T follicular helper cell (primary cell): ENCODE measurements around the gene DHRS7B.
"Not testable (repeated sequence)": the region's sequence is repeated elsewhere in the genome, so short reads cannot be mapped to it uniquely, and the experiment has no call there.

Experiments
- DNase-seq: peaks from one replicate; pipeline ENCODE4 v3.0.0-alpha.2; 2020; ENCODE audit warnings: low read depth
- total RNA-seq, 2 experiments: gene quantifications; one replicate each; lab custom pipeline; 2026; lab: John Stamatoyannopoulos, UW

DHRS7B gene, protein sequence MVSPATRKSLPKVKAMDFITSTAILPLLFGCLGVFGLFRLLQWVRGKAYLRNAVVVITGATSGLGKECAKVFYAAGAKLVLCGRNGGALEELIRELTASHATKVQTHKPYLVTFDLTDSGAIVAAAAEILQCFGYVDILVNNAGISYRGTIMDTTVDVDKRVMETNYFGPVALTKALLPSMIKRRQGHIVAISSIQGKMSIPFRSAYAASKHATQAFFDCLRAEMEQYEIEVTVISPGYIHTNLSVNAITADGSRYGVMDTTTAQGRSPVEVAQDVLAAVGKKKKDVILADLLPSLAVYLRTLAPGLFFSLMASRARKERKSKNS
- total RNA-seq = 7.7 to 16.3 reads per million in 2 experiments

DNA sequence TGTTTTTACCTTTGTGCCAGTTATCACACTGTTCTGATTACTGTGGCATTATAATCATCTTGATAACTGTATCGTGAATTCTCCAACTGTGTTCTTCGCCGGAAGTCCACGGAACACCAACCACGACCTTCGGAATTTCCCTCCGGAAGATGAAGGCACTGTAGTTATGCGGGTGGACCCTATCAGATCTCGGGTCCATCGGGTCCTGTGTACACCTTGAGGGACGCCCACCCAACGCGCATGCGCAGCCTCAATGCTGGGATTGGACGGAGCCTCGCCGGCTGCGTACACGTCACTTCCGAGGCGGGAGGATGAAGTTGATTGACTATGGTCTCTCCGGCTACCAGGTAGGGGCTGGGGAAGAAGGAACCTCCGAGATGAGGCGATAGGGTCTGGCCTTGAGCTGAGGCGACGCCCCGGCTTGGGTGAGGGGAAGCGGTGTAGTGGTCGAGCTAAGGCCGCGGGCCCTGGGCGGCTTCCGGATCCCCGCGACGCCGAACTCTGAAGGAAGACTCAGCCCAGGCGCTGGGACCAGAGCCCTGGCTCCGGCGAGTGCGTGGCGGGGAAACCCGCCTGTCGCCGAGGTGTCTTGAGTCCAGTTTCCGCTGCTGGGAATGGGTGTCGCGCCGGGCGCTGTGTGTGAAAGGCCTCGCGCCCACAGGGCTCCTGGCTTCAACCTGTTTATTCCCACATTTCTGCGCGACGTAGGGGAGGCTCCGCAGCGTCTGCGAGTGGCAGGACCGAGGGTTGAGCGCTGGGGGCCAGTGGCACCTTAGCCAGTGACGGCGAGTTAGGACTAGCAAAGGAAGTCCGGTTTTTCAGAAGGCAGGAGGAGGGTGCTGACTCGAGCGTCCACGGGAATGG is at the start of gene DHRS7B:
TSS of gene DHRS7B (plus strand) at position 320 of the 864 bp plus-strand sequence. CDS start at position 328, 8 bp downstream.
- DNase-seq = peak; percentile 94

DNA sequence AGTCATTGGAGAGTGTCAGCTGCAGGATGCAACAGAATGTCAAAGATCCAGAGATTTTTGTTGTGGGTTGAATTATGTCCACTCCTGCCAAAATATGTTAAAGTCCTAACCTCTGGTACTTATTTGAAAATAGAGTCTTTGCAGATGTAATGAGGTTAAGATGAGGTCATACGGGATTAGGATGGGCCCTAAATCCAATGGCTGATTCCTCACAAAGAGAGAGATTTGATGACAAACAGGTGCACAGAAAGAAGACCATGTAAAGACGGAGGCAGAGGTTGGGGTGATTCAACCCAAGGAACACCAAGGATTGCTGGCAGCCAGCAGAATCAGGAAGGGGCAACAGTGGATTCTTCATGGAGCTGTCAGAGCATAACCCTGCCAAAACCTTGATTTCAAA is 49.5 kb upstream of the DHRS7B start:
- no peak for DNase-seq

DNA sequence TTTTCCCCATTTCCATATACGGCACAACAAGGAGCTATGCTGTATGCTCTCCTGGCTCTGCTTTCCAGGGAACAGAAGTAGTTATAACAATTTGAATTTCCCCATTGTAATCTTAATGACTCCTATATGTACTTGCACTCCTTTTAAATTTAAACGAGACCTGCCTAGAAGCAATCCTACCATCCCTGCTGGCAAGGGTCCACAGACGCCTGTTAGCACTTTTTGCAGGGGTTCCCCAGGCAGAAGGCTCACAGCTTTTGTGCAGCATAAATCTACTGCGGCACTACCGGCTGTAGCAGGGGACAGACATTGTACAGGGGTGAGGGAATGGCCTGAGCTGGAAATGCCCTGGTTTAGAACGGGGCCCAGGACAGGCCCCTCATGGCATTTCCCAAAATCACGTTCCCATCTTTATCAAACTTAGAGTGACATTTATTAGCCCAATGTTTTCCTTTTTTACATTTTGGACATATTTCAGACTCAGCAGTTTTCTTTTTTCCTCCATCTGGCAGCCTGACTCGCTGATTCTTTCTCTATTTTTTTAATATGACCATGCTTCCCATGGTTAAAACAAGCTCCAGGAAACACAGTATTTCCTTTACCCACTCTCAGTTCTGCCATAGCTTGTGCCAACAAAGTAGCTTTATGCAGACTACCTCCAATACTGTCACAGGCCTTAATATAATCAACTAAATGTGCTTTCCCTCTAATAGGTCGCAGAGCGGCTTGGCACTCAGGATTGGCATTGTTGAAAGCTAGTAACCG is 48.6 kb upstream of the DHRS7B start:
- no peak for DNase-seq

DNA sequence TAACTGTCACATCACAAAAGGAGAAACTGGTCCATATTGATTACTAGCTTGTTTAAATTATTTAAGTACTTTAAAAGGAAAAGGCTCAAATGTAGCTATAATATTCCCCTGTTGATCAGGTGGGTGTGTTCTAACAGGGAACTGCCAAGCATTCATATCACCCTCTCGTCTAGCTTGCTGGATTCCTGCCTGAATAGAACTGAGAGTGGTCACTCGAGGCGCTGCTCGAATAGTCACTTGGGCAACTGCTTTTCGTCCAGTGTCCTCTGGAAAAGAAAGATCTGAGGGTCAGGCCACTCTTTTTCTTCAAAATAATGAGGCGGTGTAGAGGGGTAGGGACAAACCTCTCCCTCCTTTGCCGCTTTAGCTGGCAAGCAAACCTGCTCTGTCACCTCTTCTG is 47.6 kb upstream of the DHRS7B start:
- no peak for DNase-seq

DNA sequence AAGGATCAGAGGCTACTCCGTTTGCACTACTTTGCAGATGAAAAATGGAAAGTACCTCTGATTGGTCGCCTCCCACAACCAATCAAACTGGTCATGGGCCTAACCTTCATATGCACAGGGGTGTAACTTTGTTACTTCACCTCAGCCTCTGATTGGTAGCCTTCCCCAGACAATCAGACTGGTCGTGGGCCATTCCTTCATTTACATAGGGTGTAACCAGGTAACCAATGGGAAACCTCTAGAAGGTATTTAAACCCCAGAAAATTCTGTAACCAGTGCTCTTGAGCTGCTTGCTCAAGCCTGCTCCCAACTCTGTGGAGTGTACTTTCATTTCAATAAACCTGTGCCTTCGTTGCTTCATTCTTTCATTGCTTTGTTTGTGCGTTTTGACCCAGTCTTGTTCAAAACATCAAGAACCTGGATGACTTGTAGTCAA is 44.7 kb upstream of the DHRS7B start:
- no peak for DNase-seq

DNA sequence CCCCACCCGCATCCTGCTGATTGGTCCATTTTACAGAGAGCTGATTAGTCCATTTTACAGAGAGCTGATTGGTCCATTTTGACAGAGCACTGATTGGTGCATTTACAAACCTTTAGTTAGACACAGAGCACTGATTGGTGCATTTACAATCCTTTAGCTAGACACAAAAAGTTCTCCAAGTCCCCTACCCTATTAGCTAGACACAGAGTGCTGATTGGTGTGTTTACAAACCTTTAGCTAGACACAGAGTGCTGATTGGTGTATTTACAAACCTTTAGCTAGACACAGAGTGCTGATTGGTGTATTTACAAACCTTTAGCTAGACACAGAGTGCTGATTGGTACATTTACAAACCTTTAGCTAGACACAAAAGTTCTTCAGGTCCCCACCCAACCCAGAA is 41.5 kb upstream of the DHRS7B start:
- not testable (repeated sequence) for DNase-seq

DNA sequence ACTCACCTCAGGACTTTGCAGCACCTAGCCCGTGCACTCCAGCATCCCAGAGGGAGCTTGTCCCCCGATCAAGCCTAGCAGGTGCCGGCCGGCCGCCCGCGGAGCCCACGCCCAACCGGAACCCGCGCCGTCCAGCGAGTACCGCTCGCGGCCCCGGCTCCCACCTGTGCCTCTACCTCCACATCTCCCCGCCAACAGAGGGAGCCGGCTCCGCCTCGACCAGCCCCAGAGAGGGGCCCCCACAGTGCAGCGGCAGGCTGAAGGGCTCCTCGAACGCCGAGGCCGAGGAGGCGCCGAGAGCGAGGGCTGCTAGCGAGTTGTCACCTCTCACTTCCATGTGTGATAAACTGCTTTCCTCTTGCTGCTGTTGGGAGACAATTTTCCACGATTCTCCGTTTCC is 41.1 kb upstream of the DHRS7B start:
- DNase-seq = no peak

DNA sequence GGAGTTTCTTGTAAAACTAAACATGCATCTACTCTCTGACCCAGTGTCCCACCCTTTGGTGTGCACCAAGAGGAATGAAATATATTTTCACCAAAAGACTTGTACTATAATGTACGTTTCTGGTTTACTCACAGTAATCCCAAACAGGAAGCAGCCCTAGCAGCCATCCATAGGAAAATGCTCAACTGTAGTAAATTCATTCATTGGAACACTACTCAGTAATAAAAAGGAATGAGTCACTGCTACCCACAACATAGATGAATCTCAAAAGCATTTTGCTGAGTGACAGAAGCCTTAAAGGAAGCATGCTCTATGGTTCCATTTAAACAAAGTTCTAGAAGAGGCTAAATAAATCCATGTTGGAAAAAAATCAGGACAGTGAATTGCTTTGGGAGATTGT is 37.6 kb upstream of the DHRS7B start:
- no peak for DNase-seq

DNA sequence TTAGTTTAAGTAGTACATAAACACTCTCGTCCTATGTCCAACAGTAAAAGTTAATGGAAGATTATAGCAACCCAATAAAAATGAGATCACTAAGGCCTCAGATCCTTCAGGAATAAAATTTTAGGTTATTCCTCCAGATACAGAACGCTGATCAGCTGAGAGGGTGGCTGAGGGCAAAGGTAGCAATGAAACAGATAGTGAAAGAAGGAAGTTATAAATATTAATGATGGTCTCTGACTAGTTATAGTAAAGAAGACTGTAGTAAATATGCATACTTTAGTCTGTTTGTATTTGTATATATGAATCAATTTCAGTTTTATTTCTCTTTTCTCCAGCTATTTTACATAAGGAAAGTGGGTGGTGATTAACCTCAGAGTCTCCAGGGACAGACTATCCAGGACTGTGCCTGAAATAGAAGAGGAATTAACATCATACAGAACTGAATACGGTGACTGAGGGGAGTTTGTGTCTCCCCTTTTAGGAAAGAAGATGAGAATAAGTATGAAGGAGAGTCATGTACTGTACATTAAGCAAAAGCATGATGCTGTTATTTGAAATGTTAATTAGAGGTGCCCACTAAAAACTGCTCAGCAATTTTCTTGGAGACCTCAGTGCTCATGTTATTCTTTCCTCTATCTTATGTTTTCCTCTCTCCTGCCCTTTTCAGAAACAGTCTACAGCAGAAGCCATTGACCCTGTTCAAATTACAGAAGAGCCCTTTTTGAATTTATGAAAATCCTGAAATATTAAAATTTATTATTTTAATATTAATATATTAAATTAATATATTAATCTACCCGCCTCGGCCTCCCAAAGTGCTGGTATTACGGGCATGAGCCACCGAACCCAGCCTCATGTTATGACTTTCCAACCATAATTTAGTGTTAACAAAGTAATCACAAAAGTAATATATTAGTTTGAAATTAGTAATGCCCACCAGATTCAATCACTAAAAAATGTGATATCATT is 36.5 kb upstream of the DHRS7B start:
- DNase-seq = no peak

DNA sequence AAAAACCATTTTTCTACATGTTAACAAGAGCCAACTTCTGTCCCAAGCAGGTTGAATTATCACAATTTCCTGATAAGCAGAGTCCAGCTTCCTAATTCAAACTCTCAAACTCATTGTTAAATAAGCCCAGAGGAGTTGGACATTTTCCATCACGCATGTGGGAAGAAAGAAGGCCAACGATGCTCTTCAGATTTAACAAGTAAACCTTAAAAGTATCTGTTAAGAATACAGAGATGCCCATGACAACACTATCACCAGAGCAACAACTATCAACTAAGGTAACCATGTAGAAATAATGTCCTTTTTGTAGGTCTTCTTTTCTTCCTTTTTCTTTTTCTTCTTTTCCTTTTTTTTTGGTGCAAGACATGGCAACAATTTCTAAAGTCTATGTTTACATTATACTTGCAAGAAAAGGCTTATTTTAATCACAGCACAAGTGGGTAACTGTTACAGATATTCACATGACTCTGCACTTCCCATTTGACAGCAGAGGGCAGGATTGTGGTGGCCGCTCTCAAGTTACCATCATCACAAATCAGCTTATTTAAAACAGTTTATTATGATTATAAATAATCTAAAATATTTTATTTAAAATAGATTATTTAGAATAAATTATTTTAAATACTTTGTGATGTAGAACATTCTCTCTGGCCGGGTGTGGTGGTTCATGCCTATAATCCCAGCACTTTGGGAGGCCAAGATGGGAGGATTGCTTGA is 35.7 kb upstream of the DHRS7B start:
- DNase-seq = no peak

DNA sequence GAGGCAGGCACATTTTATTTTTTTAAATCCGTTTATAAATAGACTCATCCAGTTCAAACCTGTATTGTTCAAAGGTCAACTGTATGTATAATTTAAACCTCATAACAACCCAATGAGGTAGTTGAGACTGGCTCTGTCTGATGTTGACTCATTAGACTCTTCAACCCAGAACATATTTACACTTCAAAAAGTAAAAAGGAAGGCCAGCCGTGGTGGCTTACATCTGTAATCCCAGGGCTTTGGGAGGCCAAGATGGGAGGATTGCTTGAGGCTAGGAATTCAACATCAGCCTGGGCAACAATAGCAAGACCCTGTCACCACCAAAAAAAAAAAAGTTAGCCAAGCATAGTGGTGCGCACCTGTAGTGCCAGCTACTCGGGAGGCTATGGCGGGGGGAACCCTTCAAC is 32.5 kb upstream of the DHRS7B start:
- DNase-seq = no peak

DNA sequence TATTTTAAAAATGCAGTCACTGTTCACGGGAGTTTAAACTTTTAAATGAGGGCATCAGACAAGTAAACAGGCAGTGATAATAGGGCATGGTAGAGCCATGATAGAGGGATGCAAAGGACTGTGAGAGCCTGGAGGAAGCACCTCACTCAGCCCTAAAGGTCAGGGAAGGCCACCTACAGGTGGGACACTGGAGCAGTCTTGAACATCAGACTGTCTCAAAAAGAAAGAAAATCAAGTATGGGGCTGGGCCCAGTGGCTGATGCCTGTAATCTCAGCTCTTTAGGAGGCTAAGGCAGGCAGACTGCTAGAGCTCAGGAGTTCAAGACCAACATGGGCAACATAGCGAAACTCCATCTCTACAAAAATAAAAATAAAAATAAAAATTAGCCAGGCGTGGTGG is 31.0 kb upstream of the DHRS7B start:
- no peak for DNase-seq

DNA sequence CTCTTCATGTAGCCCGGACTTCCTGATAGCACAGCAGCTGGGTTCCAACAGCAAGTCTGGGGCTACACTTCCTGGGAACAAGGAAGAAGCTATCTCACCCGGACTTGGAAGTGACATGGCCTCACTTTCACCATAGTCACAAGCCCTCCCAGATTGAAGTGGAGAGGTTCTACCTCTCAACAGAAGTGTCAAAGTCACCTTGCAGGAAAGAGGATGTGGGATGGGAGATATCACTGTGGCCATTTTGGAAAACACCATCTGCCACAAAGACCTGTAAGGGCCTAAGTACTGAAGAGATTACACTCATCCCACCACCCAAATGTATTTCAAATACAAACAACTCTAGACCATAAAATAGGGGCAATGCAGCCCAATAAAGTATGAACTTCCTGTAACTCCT is 29.9 kb upstream of the DHRS7B start:
- no peak for DNase-seq

DNA sequence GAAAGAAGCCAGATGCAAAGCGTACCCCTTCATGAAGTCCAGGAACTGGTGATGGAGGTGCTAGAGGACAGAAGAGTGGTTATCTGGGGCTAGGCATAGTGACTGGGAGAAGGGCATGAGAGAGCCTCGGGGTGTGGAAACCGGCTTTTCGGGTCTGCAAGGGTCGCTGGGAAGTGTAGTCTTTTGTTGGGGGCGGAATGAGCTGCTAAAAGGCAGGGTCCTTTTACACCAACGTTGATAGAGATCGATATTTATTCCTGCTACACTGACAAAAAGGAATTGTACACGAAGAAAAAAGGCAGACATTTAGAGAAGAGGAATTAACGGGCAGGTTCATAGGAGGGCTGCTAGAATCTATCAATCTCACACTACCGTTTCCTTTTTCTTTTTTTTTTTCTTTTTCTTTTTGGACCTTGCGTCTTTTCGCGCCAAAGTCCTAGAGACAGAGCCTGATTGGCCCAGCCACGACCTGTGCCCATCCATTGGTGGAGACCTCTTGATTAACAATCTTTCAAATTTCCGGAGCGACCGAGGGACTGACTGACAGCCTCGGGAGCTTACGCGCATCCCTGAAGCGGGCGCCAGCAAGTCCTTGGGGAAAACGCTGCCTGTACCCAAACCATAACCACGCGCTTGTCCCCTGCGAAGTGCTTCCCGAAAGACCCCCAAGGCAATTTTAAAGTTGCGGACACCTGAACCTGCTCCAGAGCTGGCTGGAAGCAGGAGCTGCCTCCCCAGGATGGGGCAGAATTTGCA is 27.7 kb upstream of the DHRS7B start:
- DNase-seq = peak; percentile 37

DNA sequence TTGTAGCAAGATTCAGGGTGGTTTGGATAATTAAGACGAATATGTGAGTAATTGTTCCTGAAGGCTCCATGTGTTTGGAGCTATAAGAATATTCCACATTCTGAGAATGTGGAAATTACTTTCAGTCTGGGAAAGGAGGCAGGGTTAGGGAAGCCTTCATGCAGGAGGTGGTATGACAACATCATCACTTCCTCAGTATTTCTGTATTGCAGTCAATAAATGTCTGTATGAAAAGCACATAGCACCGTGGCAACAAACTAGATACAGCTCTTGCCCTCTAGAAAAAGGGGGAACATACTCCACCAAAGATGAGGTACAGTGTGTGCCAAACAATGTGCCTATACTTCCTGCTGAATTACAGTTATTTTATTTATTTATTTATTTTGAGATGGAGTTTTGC is 26.1 kb upstream of the DHRS7B start:
- no peak for DNase-seq

DNA sequence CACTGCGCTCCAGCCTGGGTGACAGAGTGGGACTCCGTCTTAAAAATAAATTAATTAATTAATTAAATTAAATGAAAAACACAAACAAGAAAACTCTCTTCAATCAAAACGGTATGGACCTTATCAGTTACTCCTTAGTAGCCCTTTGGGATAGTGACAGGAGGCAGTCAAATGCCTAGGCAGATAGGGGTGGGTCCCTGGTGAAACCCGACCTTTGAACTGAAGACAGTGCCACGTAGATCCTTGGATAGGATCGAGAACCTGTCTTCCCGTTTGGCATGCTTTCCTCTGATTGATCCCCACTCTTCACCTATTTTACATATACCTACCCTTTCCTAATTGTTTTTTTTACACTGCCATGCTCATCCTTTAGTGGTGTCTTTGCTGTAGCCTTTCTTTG is 22.2 kb upstream of the DHRS7B start:
- no peak for DNase-seq

DNA sequence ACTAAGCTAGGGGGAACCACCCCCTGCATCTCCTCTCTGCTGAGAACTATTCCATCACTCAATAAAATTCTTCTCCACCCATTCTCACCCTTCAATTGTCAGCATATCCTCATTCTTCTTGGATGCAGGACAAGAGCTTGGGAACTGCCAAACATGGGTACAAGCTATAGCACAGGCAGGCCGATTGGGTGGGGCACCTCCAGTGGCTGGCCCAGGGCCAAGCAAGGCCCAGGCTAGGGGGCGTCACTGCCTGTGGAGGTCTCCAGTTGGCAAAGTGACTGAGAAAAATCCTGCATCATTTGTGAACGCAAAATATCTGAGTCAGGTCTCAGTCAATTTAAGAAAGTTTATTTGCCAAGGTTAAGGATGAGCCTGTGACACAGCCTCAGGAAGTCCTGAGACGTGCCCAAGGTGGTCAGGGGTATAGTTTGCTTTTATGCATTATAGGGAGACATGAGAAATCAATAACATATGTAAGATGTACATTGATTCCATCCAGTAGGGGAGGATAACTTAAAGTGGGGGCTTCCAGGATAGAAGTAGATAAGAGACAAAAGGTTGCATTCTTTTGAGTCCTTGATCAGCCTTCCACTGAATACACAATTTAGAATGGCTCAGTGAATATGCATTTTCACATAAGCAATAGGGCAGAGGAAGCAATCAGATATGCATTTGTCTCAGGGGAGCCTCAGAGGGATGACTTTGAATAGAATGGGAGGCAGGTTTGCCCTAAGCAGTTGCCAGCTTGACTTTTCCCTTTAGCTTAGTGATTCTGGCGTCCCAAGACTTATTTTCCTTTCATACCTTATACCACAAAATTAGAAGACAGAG is 21.5 kb upstream of the DHRS7B start:
- no peak for DNase-seq

DNA sequence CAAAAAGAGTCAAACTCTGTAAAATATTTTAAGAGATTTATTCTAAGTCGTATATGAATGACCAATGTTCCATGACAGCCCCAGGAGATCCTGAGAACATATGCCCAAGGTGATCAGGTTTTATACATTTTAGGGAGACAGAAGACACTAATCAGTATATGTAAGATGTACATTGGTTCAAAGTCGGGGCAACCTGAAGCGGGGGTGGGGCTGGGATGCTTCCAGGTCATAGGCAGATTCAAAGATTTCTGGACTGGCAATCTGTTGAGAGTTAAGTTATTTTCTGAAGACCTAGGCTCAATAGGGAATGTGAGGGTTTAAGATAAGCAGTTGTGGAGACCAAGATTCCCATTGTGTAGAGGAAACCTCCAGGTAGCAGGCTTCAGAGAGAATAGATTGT is 20.4 kb upstream of the DHRS7B start:
- DNase-seq = no peak
